HG03108 (cell line): ENCODE results near the gene ALDH16A1.

Experiments
- ATAC-seq: cut with Tn5 transposase; IDR thresholded peaks from one replicate; pipeline ENCODE4 v1.9.1; 2021; ENCODE audit warnings: moderate library complexity; ENCODE audit not compliant: unreplicated experiment

The ALDH16A1 gene

DNA sequence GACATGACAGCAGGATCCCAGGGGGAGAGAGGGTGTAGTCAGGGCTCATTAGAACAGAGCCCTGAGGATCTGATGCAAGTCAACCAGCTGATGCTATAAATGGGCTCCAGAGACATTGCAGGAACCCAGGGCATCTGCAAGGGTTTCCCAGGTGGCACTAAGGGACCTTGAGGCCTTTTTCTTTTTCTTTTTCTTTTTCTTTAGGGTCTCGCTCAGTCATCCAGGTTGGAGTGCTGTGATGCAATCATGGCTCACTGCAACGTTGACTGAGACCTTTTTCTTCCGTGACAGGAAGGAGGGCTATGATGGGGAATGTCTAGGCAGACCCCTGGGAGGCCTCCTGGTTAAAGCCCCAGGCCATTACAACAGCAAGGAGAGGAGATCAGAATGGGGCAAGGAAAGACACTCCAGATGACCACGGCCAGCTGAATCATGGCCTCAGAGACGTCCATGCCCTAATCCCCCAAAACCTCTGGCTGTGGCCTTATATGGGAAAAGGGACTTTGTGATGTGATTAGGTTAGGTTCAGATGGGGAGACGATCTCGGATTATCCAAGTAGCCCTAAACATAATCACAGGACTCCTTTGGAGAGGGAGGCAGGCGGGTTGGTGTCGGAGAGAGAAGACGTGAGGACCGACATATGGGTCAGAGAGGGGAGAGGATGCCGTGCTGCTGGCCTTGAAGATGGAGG, 54.9 kb downstream of the ALDH16A1 start:
- no peak for ATAC-seq

DNA sequence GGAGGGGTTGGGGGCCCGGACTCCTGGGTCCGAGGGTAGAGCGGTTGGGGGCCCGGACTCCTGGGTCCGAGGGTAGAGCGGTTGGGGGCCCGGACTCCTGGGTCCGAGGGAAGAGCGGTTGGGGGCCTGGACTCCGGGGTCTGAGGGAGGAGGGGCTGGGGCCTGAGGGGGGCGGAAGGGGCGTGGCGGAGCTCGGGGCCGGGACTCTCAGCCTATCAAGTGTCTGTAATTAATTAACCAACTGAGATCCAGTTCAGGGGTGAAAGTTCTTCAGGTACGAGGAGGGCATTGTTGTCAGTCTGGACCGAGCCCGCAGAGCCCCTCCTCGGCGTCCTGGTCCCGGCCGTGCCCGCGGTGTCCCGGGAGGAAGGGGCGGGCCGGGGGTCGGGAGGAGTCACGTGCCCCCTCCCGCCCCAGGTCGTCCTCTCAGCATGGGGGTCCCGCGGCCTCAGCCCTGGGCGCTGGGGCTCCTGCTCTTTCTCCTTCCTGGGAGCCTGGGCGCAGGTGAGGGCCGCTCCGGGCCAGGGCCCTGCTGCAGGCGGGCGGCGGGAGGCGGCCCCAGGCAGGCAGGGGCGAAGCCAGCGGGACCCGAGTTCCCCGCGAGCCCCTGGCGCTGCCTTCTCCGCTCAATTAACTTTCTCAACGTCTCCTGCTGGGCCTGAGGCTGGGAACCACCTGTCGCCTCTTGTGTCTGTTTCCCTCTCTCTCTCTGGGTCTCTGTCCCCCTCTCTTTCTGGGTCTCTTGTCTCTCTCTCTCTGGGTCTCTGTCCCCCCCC, 60.1 kb downstream of the ALDH16A1 start:
- no peak for ATAC-seq

DNA sequence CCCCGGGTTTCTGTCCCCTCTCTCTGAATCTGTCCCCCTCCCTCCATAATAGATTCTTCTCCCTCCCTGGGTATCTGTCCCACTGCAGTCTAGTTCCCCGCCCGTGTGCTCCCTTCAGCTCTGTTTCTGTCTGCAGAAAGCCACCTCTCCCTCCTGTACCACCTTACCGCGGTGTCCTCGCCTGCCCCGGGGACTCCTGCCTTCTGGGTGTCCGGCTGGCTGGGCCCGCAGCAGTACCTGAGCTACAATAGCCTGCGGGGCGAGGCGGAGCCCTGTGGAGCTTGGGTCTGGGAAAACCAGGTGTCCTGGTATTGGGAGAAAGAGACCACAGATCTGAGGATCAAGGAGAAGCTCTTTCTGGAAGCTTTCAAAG, 60.7 kb downstream of the ALDH16A1 start:
- no peak for ATAC-seq

DNA sequence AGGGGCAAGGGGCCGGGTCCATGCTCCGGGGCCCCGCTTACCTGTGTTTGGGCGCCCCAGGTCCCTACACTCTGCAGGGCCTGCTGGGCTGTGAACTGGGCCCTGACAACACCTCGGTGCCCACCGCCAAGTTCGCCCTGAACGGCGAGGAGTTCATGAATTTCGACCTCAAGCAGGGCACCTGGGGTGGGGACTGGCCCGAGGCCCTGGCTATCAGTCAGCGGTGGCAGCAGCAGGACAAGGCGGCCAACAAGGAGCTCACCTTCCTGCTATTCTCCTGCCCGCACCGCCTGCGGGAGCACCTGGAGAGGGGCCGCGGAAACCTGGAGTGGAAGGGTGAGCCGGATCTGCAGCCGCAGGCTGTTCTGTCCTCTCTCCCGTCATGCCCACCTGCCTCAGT, 61.1 kb downstream of the ALDH16A1 start:
- no peak for ATAC-seq

DNA sequence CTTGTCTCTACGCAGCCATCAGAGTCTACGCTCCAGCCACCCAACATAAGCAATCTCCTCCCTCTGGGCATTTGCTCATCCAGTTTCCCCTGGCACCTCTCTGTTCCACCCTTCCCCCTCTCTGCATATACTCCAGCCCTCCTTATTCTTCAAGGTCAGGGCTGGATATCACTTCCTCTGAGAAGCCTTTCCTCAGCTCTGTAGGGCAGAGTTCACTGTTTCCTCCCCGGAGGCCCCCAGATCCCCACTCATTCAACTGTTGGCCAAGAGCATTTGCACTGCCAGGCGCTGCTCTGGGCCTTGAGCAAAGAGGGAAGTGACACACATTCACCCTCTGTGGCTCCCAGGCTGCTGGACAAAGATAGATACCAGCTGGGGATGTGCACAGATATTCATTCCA, 62.7 kb downstream of the ALDH16A1 start:
- ATAC-seq = no peak

DNA sequence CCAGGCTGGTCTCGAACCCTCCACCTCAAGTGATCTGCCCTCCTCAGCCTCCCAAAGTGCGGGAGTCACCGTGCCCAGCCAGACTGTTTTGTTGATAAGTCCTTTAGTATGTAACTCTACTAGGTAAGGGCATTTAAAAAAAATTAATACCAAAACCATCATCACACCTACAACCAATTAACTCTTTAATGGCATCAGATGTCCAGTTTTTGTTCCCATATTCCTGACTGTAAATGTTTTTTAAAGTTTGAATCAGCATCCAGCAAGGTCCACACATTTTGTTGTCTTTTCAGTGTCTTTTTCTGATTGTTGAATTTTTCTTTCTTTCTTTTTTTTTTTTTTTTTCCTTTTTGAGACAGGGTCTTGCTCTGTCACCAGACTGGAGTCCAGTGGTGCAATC, 65.0 kb downstream of the ALDH16A1 start:
- ATAC-seq = no peak
